IMR-90 (cell line): Measurements from ENCODE around the gene STPG1. TPM values are rescaled to one million over a fixed set of nuclear protein-coding genes. Genes with fewer than 3 reads are reported as not detected.

Source experiments
- ATAC-seq: fragments of 200-7000 bp; cut with Tn5 transposase; 2 replicates; pipeline ENCODE4 v1.9.1; 2020; ENCODE audit warnings: low read depth, mild to moderate bottlenecking, moderate library complexity
- BruUV-seq: library from RNA; stranded (reverse); fragments of 400-500 nt; replicated peaks from 2 replicates; lab custom pipeline; 2021; lab: Mats Ljungman, UMichigan
- CTCF ChIA-PET: fragments of 300-600 bp; formaldehyde crosslinking; extraction: SDS; loops from one replicate; lab custom pipeline; 2021; ENCODE audit warnings: antibody characterized with exemption; lab: Yijun Ruan, JAX
- POLR2A ChIA-PET: fragments of 300-600 bp; sonication (Branson Sonifier 250); formaldehyde crosslinking; loops from one replicate; lab custom pipeline; 2022; ENCODE audit warnings: antibody characterized with exemption; ENCODE audit not compliant: unreplicated experiment; lab: Charles Lee
- DNase-seq: peaks from one replicate; pipeline ENCODE4 v3.0.0; 2013
- H2AFZ ChIP-seq: replicated peaks from 2 replicates; pipeline ENCODE3; 2013; ENCODE audit warnings: low read length, mild to moderate bottlenecking; ENCODE audit not compliant: poor library complexity
- H2AK5ac ChIP-seq: 2 replicates; pipeline ENCODE4 v1.6.1; 2013; ENCODE audit warnings: low read depth, low read length, inconsistent platforms
- H2AK9ac ChIP-seq: replicated peaks from 2 replicates; pipeline ENCODE3; 2013; ENCODE audit warnings: mild to moderate bottlenecking, low read depth, low read length, moderate library complexity; ENCODE audit not compliant: poor library complexity
- H2BK120ac ChIP-seq: 2 replicates; pipeline ENCODE4 v1.6.1; 2013; ENCODE audit warnings: low read depth, low read length, inconsistent platforms
- H2BK15ac ChIP-seq: 3 replicates; pipeline ENCODE4 v1.6.1; 2013; ENCODE audit warnings: low read depth, low read length, inconsistent platforms
- H2BK20ac ChIP-seq: 2 replicates; pipeline ENCODE4 v1.6.1; 2013; ENCODE audit warnings: low read depth, mild to moderate bottlenecking, inconsistent platforms, low read length, moderate library complexity
- H2BK5ac ChIP-seq: 2 replicates; pipeline ENCODE4 v1.6.1; 2013; ENCODE audit warnings: mild to moderate bottlenecking, low read depth, low read length, inconsistent platforms; ENCODE audit not compliant: poor library complexity, severe bottlenecking
- H3K14ac ChIP-seq: replicated peaks from 2 replicates; pipeline ENCODE4 v1.6.1; 2013; ENCODE audit warnings: low read depth, low read length, inconsistent platforms
- H3K18ac ChIP-seq: 2 replicates; pipeline ENCODE4 v1.6.1; 2013; ENCODE audit warnings: low read depth, low read length, control low read depth
- H3K23ac ChIP-seq: 2 replicates; pipeline ENCODE4 v1.6.1; 2013; ENCODE audit warnings: low read depth, low read length, inconsistent platforms
- H3K27ac ChIP-seq: 2 replicates; pipeline ENCODE4 v1.5.1; 2013; ENCODE audit warnings: mild to moderate bottlenecking, control low read depth, low read length; ENCODE audit not compliant: insufficient read depth
- H3K27me3 ChIP-seq: 2 replicates; pipeline ENCODE4 v1.6.1; 2013; ENCODE audit warnings: low read length; ENCODE audit not compliant: control insufficient read depth, insufficient read depth
- H3K36me3 ChIP-seq: 2 replicates; pipeline ENCODE4 v1.6.1; 2013; ENCODE audit warnings: low read length, mixed read lengths; ENCODE audit not compliant: control insufficient read depth, insufficient read depth
- H3K4ac ChIP-seq: 2 replicates; pipeline ENCODE4 v1.6.1; 2013; ENCODE audit warnings: low read depth, low read length, inconsistent platforms
- H3K4me1 ChIP-seq: 2 replicates; pipeline ENCODE4 v1.6.1; 2013; ENCODE audit warnings: low read length, mixed read lengths; ENCODE audit not compliant: control insufficient read depth, insufficient read depth
- H3K4me2 ChIP-seq: 2 replicates; pipeline ENCODE4 v1.6.1; 2013; ENCODE audit warnings: low read depth, mild to moderate bottlenecking, control low read depth, low read length, moderate library complexity
- H3K4me3 ChIP-seq: 2 replicates; pipeline ENCODE4 v1.5.1; 2013; ENCODE audit warnings: low read depth, mild to moderate bottlenecking, control low read depth, low read length, moderate library complexity; ENCODE audit not compliant: insufficient read depth
- H3K56ac ChIP-seq: 2 replicates; pipeline ENCODE4 v1.6.1; 2013; ENCODE audit warnings: low read length, inconsistent platforms; ENCODE audit not compliant: insufficient read depth; ENCODE audit errors: extremely low read depth
- H3K79me1 ChIP-seq, 2 experiments: 2 replicates each; pipeline ENCODE4 v1.6.1; 2013; ENCODE audit warnings: low read length in 2 of 2, inconsistent platforms in 1 of 2, low read depth in 1 of 2
- H3K9ac ChIP-seq: 2 replicates; pipeline ENCODE4 v1.6.1; 2013; ENCODE audit warnings: low read depth, low read length, control low read depth
- H3K9me1 ChIP-seq: 2 replicates; pipeline ENCODE4 v1.6.1; 2013; ENCODE audit warnings: low read length, inconsistent platforms; ENCODE audit not compliant: insufficient read depth
- H3K9me3 ChIP-seq: 2 replicates; pipeline ENCODE4 v1.6.1; 2013; ENCODE audit warnings: low read length; ENCODE audit not compliant: control insufficient read depth, insufficient read depth
- H4K20me1 ChIP-seq: 2 replicates; pipeline ENCODE4 v1.6.1; 2013; ENCODE audit warnings: low read length, inconsistent platforms; ENCODE audit not compliant: insufficient read depth
- H4K5ac ChIP-seq: 2 replicates; pipeline ENCODE4 v1.6.1; 2013; ENCODE audit warnings: mild to moderate bottlenecking, low read depth, low read length, control low read depth
- H4K8ac ChIP-seq, 2 experiments: 2 replicates each; pipeline ENCODE4 v1.6.1; 2013; ENCODE audit warnings: low read depth in 2 of 2, low read length in 2 of 2, control low read depth in 1 of 2, inconsistent platforms in 1 of 2
- H4K91ac ChIP-seq: 2 replicates; pipeline ENCODE4 v1.6.1; 2013; ENCODE audit warnings: low read depth, low read length, inconsistent platforms; ENCODE audit not compliant: insufficient read depth
- CEBPB ChIP-seq: IDR thresholded peaks from 2 replicates; pipeline ENCODE4 v1.6.1; 2012; ENCODE audit warnings: low read depth, low read length, improper control_type of control experiment
- MAZ ChIP-seq: IDR thresholded peaks from 2 replicates; pipeline ENCODE4 v1.6.1; 2012; ENCODE audit warnings: low read depth, mild to moderate bottlenecking, low read length, improper control_type of control experiment, moderate library complexity, borderline replicate concordance
- POLR2A ChIP-seq: IDR thresholded peaks from 2 replicates; pipeline ENCODE4 v1.6.1; 2012; ENCODE audit warnings: mild to moderate bottlenecking, low read depth, low read length
- WGBS, 2 experiments: methylation state at CpG; one replicate each; pipeline versions ENCODE4 v1.1.5 to v1.1.7; 2013; ENCODE audit warnings: missing lambda C conversion rate in 2 of 2; ENCODE audit not compliant: insufficient read length in 1 of 2; ENCODE audit errors: extremely low coverage in 2 of 2; 5-methylcytosine and 5-hydroxymethylcytosine counted together
- dilution Hi-C: fragments of 300-500 bp; cut with HindIII; formaldehyde crosslinking; loops from one replicate; pipeline ENCODE4 v1.14.3; 2018; ENCODE audit warnings: low sequenced_read_pairs; ENCODE audit not compliant: unreplicated experiment
- in situ Hi-C: fragments of 300-500 bp; cut with MboI; formaldehyde crosslinking; loops from 3 replicates; pipeline ENCODE4 v1.14.3; 2019; ENCODE audit warnings: low sequenced_read_pairs, inconsistent platforms, mixed read lengths
- intact Hi-C: fragments of 100-400 bp; cut with micrococcal nuclease; formaldehyde crosslinking; loops from 2 replicates; pipeline ENCODE4 v1.10.0; 2022
- polyA plus RNA-seq, 3 experiments: library from polyadenylated mRNA; depleted of rRNA; stranded (reverse); fragments of >200 nt; gene quantifications; 2 replicates each; pipeline ENCODE4 v1.2.3, GENCODE V29; 2012; ENCODE audit warnings: low replicate concordance in 1 of 3
- total RNA-seq: library from RNA; depleted of rRNA; stranded (reverse); fragments of >200 nt; gene quantifications from 2 replicates; pipeline ENCODE4 v1.2.3, GENCODE V29; 2012

Gene STPG1
- total and polyA plus RNA-seq, 2 of the 4 experiments (the other 2 are of a cell fraction), result 3.0 to 6.5 TPM

DNA sequence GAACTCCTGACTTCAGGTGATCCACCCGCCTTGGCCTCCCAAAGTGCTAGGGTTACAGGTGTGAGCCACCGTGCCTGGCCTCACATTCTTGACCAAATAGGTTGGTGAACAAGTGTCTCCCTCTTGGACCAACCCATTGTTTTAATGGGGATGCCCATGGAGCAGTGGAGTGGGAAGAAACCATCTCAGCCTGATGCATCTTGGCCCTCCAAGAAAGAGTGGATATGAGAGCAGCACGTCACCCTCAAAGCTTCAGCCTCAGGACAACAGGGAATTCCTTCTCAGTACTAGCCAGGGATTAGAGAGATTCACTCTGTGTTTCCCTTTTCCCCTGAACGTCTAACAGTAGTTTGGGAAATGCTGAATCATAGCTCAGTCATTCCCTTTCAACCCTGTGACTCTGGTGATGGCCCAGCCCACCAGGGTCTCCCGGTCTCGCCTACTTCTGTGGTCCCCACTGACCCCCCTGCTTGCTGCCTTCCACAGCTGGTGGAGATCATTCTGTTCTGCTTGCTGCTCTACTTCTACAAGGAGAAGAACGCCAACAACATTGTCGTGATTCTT lies 39.4 kb upstream of the STPG1 start:
- Histone ChIP-seq H3K14ac (no peak overlapping the region), H3K9ac (no peak overlapping the region), H4K5ac (no peak overlapping the region), H2BK5ac (no peak overlapping the region), H3K4me2 (no peak overlapping the region), H2AK9ac (no peak overlapping the region), H2BK120ac (no peak overlapping the region), H3K27me3 (no peaks in the 10 kb centered on the region), H3K27ac (no peak overlapping the region), H4K20me1 (no peaks in the 10 kb centered on the region), H3K23ac (no peak overlapping the region), H3K18ac (no peak overlapping the region), H2AK5ac (no peak overlapping the region), H3K56ac (no peak overlapping the region), H3K9me1 (peaks cover 11% of the 10 kb centered on the region; the same call in 1 of the 2 replicates), H3K4me1 (no peaks in the 10 kb centered on the region), H4K91ac (no peak overlapping the region), H2AFZ (peak overlapping the region; percentile 18), H3K4ac (no peak overlapping the region), H3K36me3 (peaks cover 43% of the 10 kb centered on the region), H2BK15ac (no peak overlapping the region), H3K79me1 (no peaks in the 10 kb centered on the region; a peak in 2 of 4 replicates), H2BK20ac (no peak overlapping the region), H4K8ac (no peak overlapping the region), H3K9me3 (no peaks in the 10 kb centered on the region), H3K4me3 (no peak overlapping the region)
- WGBS, 2 experiments, result 83% methylated on average over 1 of the region's 8 CpGs; no CpG with 5 or more reads in 1 of the 2 experiments
- CTCF ChIA-PET, result interaction anchor here (1.2 kb wide), 1 partner anchor 10 kb away, joined by 4 read pairs; no protein-coding TSS in a partner anchor
- POLR2A ChIA-PET, result no interaction called here
- TF ChIP-seq CEBPB (no peak), POLR2A (no peak), MAZ (no peak)
- ATAC-seq (no peak), DNase-seq (peak; percentile 7)
- intact Hi-C loops, result no loop called here
- dilution Hi-C loops, result no loop called here
- no TSS peak for BruUV-seq
- in situ Hi-C loops, result no loop called here
